ACC112 (cell line): ENCODE results near the gene TP53AIP1.

Experiments
- H2AFZ ChIP-seq: fragments of 200-600 bp; sonication (generic); one replicate; pipeline ENCODE4 v1.6.0; 2017; ENCODE audit warnings: antibody characterized with exemption, low read length; ENCODE audit not compliant: unreplicated experiment
- H3K27ac ChIP-seq: fragments of 200-600 bp; sonication (generic); 2 replicates; pipeline ENCODE4 v1.5.1; 2014; ENCODE audit warnings: low read depth, mild to moderate bottlenecking, antibody characterized with exemption, low read length, moderate library complexity
- H3K27me3 ChIP-seq: fragments of 200-600 bp; sonication (generic); 2 replicates; pipeline ENCODE4 v1.6.1; 2014; ENCODE audit warnings: mild to moderate bottlenecking, antibody characterized with exemption, low read length, moderate library complexity, mixed read lengths; ENCODE audit not compliant: insufficient read depth
- H3K36me3 ChIP-seq: fragments of 200-600 bp; sonication (generic); 2 replicates; pipeline ENCODE4 v1.6.1; 2016; ENCODE audit warnings: mild to moderate bottlenecking, antibody characterized with exemption, low read length, moderate library complexity, mixed read lengths; ENCODE audit not compliant: insufficient read depth
- H3K4me1 ChIP-seq: fragments of 200-600 bp; sonication (generic); one replicate; pipeline ENCODE4 v1.6.1; 2016; ENCODE audit warnings: low read length, mixed read lengths; ENCODE audit not compliant: insufficient read depth, unreplicated experiment, control insufficient read depth
- H3K4me3 ChIP-seq: fragments of 200-600 bp; sonication (generic); 2 replicates; pipeline ENCODE4 v1.5.1; 2014; ENCODE audit warnings: mild to moderate bottlenecking, low read depth, low read length
- H3K79me2 ChIP-seq: fragments of 200-600 bp; sonication (generic); one replicate; pipeline ENCODE4 v1.6.0; 2016; ENCODE audit warnings: low read length; ENCODE audit not compliant: control insufficient read depth, unreplicated experiment, insufficient read depth

Gene TP53AIP1

GRCh38 chr11:128942817-128943427 is at the start of gene TP53AIP1:
Gene TP53AIP1 (minus strand): TSS chr11:128942871. CDS start chr11:128937818, 5,053 bp downstream.
- H3K27me3 ChIP-seq, result peaks cover 25% of the 10 kb centered on the region; the same call in 1 of the 2 replicates
- no peaks in the 10 kb centered on the region for H3K4me1 ChIP-seq
- no peak within 1 kb of the TSS for H2AFZ ChIP-seq
- H3K27ac ChIP-seq, result no peak within 1 kb of the TSS
- no peaks in the 10 kb centered on the region for H3K79me2 ChIP-seq
- H3K36me3 ChIP-seq, result no peaks in the 10 kb centered on the region
- no peak within 1 kb of the TSS for H3K4me3 ChIP-seq

- Histone ChIP-seq H3K27me3 (no peaks in the 10 kb centered on the region), H2AFZ (no peak overlapping the region), H3K36me3 (peaks cover 4% of the 10 kb centered on the region; the same call in 1 of the 2 replicates), H3K79me2 (no peaks in the 10 kb centered on the region), H3K27ac (no peak overlapping the region), H3K4me3 (no peak overlapping the region), H3K4me1 (no peaks in the 10 kb centered on the region)
These were observed 45.7 kb upstream of the TP53AIP1 start for GRCh38 chr11:128988242-128988970.

GRCh38 chr11:128985880-128986279 is 43.2 kb upstream of the TP53AIP1 start:
- H3K4me1 ChIP-seq, result no peaks in the 10 kb centered on the region
- no peak overlapping the region for H3K27ac ChIP-seq
- H3K79me2 ChIP-seq, result no peaks in the 10 kb centered on the region
- no peak overlapping the region for H3K4me3 ChIP-seq
- H2AFZ ChIP-seq, result no peak overlapping the region
- H3K36me3 ChIP-seq, result peaks cover 4% of the 10 kb centered on the region; the same call in 1 of the 2 replicates
- no peaks in the 10 kb centered on the region for H3K27me3 ChIP-seq

GRCh38 chr11:128983023-128983422 is 40.4 kb upstream of the TP53AIP1 start:
- H3K27me3 ChIP-seq, result no peaks in the 10 kb centered on the region
- H3K79me2 ChIP-seq, result no peaks in the 10 kb centered on the region
- H3K4me1 ChIP-seq, result no peaks in the 10 kb centered on the region
- H3K4me3 ChIP-seq, result no peak overlapping the region
- H2AFZ ChIP-seq, result no peak overlapping the region
- H3K36me3 ChIP-seq, result peaks cover 5% of the 10 kb centered on the region
- H3K27ac ChIP-seq, result no peak overlapping the region

- no peaks in the 10 kb centered on the region for H3K4me1 ChIP-seq
- H3K27me3 ChIP-seq, result no peaks in the 10 kb centered on the region
- H3K4me3 ChIP-seq, result no peak overlapping the region
- H2AFZ ChIP-seq, result no peak overlapping the region
- no peak overlapping the region for H3K27ac ChIP-seq
- H3K36me3 ChIP-seq, result peaks cover 4% of the 10 kb centered on the region; the same call in 1 of the 2 replicates
- no peaks in the 10 kb centered on the region for H3K79me2 ChIP-seq
These were observed 38.6 kb upstream of the TP53AIP1 start for GRCh38 chr11:128981254-128981653.

- H3K4me1 ChIP-seq, result no peaks in the 10 kb centered on the region
- no peak overlapping the region for H2AFZ ChIP-seq
- peaks cover 11% of the 10 kb centered on the region; the same call in 1 of the 2 replicates for H3K36me3 ChIP-seq
- no peaks in the 10 kb centered on the region for H3K27me3 ChIP-seq
- no peak overlapping the region for H3K4me3 ChIP-seq
- no peaks in the 10 kb centered on the region for H3K79me2 ChIP-seq
- H3K27ac ChIP-seq, result no peak overlapping the region
These were observed 28.0 kb upstream of the TP53AIP1 start for GRCh38 chr11:128970598-128971190.

GRCh38 chr11:128968916-128969315 is 26.2 kb upstream of the TP53AIP1 start:
- no peaks in the 10 kb centered on the region for H3K79me2 ChIP-seq
- H3K4me1 ChIP-seq, result no peaks in the 10 kb centered on the region
- no peak overlapping the region for H3K27ac ChIP-seq
- H3K4me3 ChIP-seq, result no peak overlapping the region
- H3K36me3 ChIP-seq, result peaks cover 6% of the 10 kb centered on the region; the same call in 1 of the 2 replicates
- no peak overlapping the region for H2AFZ ChIP-seq
- no peaks in the 10 kb centered on the region for H3K27me3 ChIP-seq

GRCh38 chr11:128967578-128967977 is 24.9 kb upstream of the TP53AIP1 start:
- Histone ChIP-seq H3K36me3 (peaks cover 4% of the 10 kb centered on the region; the same call in 1 of the 2 replicates), H3K27me3 (no peaks in the 10 kb centered on the region), H3K79me2 (no peaks in the 10 kb centered on the region), H2AFZ (no peak overlapping the region), H3K4me1 (no peaks in the 10 kb centered on the region), H3K27ac (no peak overlapping the region), H3K4me3 (no peak overlapping the region)

- Histone ChIP-seq H3K36me3 (no peaks in the 10 kb centered on the region), H3K27me3 (no peaks in the 10 kb centered on the region), H3K4me3 (no peak overlapping the region), H2AFZ (no peak overlapping the region), H3K27ac (no peak overlapping the region), H3K4me1 (no peaks in the 10 kb centered on the region), H3K79me2 (no peaks in the 10 kb centered on the region)
These were observed 22.8 kb upstream of the TP53AIP1 start for GRCh38 chr11:128965485-128965884.

GRCh38 chr11:128964463-128964930 is 21.8 kb upstream of the TP53AIP1 start:
- Histone ChIP-seq H3K4me1 (no peaks in the 10 kb centered on the region), H3K79me2 (no peaks in the 10 kb centered on the region), H3K27me3 (no peaks in the 10 kb centered on the region), H3K4me3 (no peak overlapping the region), H3K27ac (no peak overlapping the region), H3K36me3 (no peaks in the 10 kb centered on the region), H2AFZ (no peak overlapping the region)
